PC-9 (cell line): Measurements from ENCODE around the gene FNDC3B. TPM values are rescaled to one million over a fixed set of nuclear protein-coding genes. Genes with fewer than 3 reads are reported as not detected.

Experiments used
- BruUV-seq: library from RNA; stranded (reverse); fragments of 400-500 nt; replicated peaks from 2 replicates; lab custom pipeline; 2021; lab: Mats Ljungman, UMichigan
- CTCF ChIA-PET: fragments of 300-600 bp; sonication (Branson Sonifier 250); formaldehyde crosslinking; loops from one replicate; lab custom pipeline; 2022; ENCODE audit warnings: antibody characterized with exemption; lab: Charles Lee
- POLR2A ChIA-PET: fragments of 300-600 bp; sonication (Branson Sonifier 250); formaldehyde crosslinking; loops from one replicate; lab custom pipeline; 2022; ENCODE audit warnings: antibody characterized with exemption; ENCODE audit not compliant: unreplicated experiment; lab: Charles Lee
- DNase-seq, 2 experiments: peaks; one replicate each; pipeline versions ENCODE4 v3.0.0 to v3.0.0-alpha.2; 2015 to 2022; ENCODE audit warnings: mixed read lengths in 1 of 2
- H2AFZ ChIP-seq: fragments of 200-600 bp; sonication (generic); 2 replicates; pipeline ENCODE4 v1.8.1; 2017; ENCODE audit warnings: antibody characterized with exemption
- H3F3A ChIP-seq: fragments of 200-600 bp; sonication (generic); 2 replicates; pipeline ENCODE4 v1.8.1; 2017; ENCODE audit warnings: antibody characterized with exemption, mild to moderate bottlenecking, low read depth; ENCODE audit not compliant: insufficient read depth
- H3K27ac ChIP-seq: fragments of 200-600 bp; sonication (generic); 2 replicates; pipeline ENCODE4 v1.6.1; 2016; ENCODE audit warnings: mixed run types
- H3K27me3 ChIP-seq: fragments of 200-600 bp; sonication (generic); 2 replicates; pipeline ENCODE4 v1.6.1; 2016; ENCODE audit warnings: low read depth, mixed run types; ENCODE audit not compliant: insufficient read depth
- H3K36me3 ChIP-seq: fragments of 200-600 bp; sonication (generic); 2 replicates; pipeline ENCODE4 v1.6.1; 2016; ENCODE audit warnings: low read depth, mixed run types
- H3K4me1 ChIP-seq: fragments of 200-600 bp; sonication (generic); replicated peaks from 2 replicates; pipeline ENCODE4 v1.6.1; 2016; ENCODE audit warnings: mixed run types; ENCODE audit not compliant: insufficient read depth
- H3K4me2 ChIP-seq: fragments of 200-600 bp; sonication (generic); 2 replicates; pipeline ENCODE4 v1.6.1; 2017; ENCODE audit warnings: mixed run types
- H3K4me3 ChIP-seq: fragments of 200-600 bp; sonication (generic); 2 replicates; pipeline ENCODE4 v1.6.1; 2016; ENCODE audit warnings: mixed run types
- H3K79me2 ChIP-seq: fragments of 200-600 bp; sonication (generic); 2 replicates; pipeline ENCODE4 v1.6.1; 2017; ENCODE audit warnings: low read depth, mixed run types
- H3K9me2 ChIP-seq: fragments of 200-600 bp; sonication (generic); 2 replicates; pipeline ENCODE4 v1.8.1; 2017; ENCODE audit warnings: mild to moderate bottlenecking; ENCODE audit not compliant: insufficient read depth
- H3K9me3 ChIP-seq: fragments of 200-600 bp; sonication (generic); 2 replicates; pipeline ENCODE4 v1.8.1; 2016; ENCODE audit warnings: low read depth; ENCODE audit not compliant: insufficient read depth
- H4K20me1 ChIP-seq: fragments of 200-600 bp; sonication (generic); 2 replicates; pipeline ENCODE4 v1.8.1; 2017; ENCODE audit not compliant: insufficient read depth
- EZH2 ChIP-seq: fragments of 200-600 bp; sonication (generic); IDR thresholded peaks from 2 replicates; pipeline ENCODE4 v1.8.0; 2017; ENCODE audit warnings: antibody characterized with exemption, low read depth
- intact Hi-C: fragments of 100-400 bp; cut with micrococcal nuclease; formaldehyde crosslinking; loops from one replicate; pipeline ENCODE4 v1.10.0; 2022; ENCODE audit not compliant: unreplicated experiment
- total RNA-seq: library from RNA; stranded (reverse); gene quantifications from 2 replicates; pipeline ENCODE4 v1.2.3, GENCODE V29; 2021
- TF ChIP-seq, protein P1 (sequence below): fragments of 200-600 bp; sonication (generic); conservative IDR thresholded peaks from 2 replicates; pipeline ENCODE4 v1.6.1; 2017; ENCODE audit warnings: mixed run types, antibody characterized with exemption, mild to moderate bottlenecking, moderate library complexity

Gene FNDC3B
- total RNA-seq, 1 experiment from 2014 or later, result 106 TPM

DNA sequence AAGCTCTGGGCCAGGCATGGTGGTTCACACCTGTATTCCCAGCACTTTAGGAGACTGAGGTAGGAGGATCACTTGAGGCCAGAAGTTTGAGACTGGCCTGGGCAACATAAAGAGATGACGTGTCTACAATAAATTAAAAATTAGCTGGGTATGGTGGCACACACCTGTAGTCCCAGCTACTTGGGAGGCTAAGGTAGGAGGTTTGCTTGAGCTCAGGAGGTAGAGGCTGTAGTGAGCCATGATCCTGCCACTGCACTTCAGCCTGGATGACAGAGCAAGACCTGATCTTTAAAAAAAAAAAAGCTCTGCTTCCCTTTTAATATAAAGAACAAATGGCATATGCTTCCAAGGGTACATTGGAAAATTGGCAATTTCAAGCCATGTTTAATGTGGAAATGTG is 46.7 kb downstream of the FNDC3B start:
- peak overlapping the region; percentile 46; the same call in 1 of the 2 replicates for H3K27ac ChIP-seq

DNA sequence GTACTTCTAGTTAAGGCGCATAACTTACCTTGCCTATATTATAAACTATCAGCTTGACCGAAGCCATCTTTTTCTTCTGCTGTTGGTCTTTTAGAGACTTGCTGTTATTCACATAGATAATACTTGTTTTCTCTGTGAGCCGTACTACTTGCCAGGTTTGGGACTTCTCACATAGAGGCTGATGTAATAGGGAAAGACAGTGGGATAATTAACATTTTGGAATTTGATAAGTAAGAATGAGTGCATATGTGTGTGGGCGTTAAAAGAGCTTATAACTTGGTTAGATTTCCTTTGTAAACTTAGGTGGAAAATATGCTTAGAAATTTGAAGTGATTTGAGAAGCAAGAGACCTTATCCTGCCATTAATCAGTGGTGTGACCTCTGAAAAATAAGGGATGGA is 47.8 kb downstream of the FNDC3B start:
- BruUV-seq, result no TSS peak
- Histone ChIP-seq H3K4me2 (peak overlapping the region; percentile 7; the same call in 1 of the 2 replicates), H3K4me3 (no peak overlapping the region), H4K20me1 (peaks cover 93% of the 10 kb centered on the region), H2AFZ (no peak overlapping the region), H3K79me2 (peaks cover 100% of the 10 kb centered on the region), H3K9me3 (no peaks in the 10 kb centered on the region), H3F3A (peaks cover 98% of the 10 kb centered on the region), H3K36me3 (peaks cover 69% of the 10 kb centered on the region), H3K27ac (peak overlapping the region; percentile 46), H3K27me3 (no peaks in the 10 kb centered on the region), H3K4me1 (peaks cover 26% of the 10 kb centered on the region), H3K9me2 (no peaks in the 10 kb centered on the region)
- DNase-seq, result no peak
- CTCF ChIA-PET, result interaction anchor here (0.5 to 0.6 kb wide), 2 partner anchors 36 to 44 kb away, joined by 3 to 5 read pairs; no protein-coding TSS in a partner anchor
- intact Hi-C loops, result no loop called here
- POLR2A ChIA-PET, result interaction anchor here (0.5 to 0.7 kb wide), 3 partner anchors 9 to 1102 kb away, joined by 3 to 6 read pairs (median 3); no protein-coding TSS in a partner anchor
- TF ChIP-seq, protein P1, sequence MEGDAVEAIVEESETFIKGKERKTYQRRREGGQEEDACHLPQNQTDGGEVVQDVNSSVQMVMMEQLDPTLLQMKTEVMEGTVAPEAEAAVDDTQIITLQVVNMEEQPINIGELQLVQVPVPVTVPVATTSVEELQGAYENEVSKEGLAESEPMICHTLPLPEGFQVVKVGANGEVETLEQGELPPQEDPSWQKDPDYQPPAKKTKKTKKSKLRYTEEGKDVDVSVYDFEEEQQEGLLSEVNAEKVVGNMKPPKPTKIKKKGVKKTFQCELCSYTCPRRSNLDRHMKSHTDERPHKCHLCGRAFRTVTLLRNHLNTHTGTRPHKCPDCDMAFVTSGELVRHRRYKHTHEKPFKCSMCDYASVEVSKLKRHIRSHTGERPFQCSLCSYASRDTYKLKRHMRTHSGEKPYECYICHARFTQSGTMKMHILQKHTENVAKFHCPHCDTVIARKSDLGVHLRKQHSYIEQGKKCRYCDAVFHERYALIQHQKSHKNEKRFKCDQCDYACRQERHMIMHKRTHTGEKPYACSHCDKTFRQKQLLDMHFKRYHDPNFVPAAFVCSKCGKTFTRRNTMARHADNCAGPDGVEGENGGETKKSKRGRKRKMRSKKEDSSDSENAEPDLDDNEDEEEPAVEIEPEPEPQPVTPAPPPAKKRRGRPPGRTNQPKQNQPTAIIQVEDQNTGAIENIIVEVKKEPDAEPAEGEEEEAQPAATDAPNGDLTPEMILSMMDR, result no peak
- TF ChIP-seq EZH2, result no peak

More for the DNA sequence above, 46.7 kb downstream of the FNDC3B start:
- Histone ChIP-seq H3K9me3 (no peaks in the 10 kb centered on the region), H3K4me3 (no peak overlapping the region), H4K20me1 (peaks cover 94% of the 10 kb centered on the region), H3K79me2 (peaks cover 100% of the 10 kb centered on the region), H3K4me1 (peaks cover 32% of the 10 kb centered on the region), H2AFZ (no peak overlapping the region), H3K36me3 (peaks cover 79% of the 10 kb centered on the region), H3K9me2 (no peaks in the 10 kb centered on the region), H3K4me2 (no peak overlapping the region), H3K27me3 (no peaks in the 10 kb centered on the region), H3F3A (peaks cover 97% of the 10 kb centered on the region)
- DNase-seq, result no peak
- BruUV-seq, result no TSS peak
- POLR2A ChIA-PET, result no interaction called here
- no peak for TF ChIP-seq EZH2
- TF ChIP-seq, protein P1, result no peak
- intact Hi-C loops, result no loop called here
- CTCF ChIA-PET, result no interaction called here

DNA sequence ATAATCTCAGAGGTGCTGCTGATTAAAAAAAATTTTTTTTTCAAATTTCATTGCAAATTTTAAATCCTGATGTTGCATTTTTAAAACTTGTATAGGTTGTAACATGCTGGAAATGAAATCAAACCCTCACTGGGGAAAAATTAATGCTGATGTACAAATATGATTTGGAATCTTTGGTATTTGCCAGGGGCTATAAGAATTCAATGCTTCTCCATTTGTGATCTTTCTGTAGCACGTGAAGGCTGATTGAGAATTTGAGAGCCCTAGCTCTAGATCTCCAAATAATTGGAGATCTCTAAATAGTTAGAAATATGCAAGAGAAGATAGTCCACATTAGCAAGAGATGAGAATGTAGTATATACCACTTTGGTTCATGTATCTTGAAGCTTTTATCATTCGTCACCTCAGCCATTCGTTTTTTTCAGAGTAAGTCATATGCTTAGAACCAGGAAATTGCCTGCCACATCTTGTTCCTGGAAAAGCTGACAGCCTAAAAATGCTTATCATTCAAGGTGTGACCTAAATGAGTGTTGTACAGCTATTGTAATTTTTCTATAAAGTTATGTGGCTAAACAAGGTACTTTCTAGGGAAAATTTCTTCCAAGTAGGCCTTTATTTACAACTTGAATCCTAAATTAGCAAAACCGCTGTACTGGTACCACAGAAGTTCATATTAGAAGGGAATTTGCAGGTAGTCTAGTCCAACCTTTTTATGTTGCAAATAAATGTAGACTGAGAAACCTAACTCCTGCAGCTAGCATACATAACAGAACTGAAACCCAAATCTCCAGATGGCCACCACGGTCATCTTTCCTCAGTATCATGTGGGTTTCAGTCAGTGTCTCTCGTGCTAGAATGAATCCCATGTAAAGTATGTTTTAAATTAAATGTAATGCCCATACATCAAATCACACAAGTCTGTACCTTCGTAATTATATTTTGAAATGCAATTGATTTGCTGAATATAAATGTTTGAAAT is 48.5 kb downstream of the FNDC3B start:
- CTCF ChIA-PET, result interaction anchor here (0.5 to 0.6 kb wide), 3 partner anchors 36 to 605 kb away, joined by 3 to 5 read pairs (median 3); no protein-coding TSS in a partner anchor
- H3F3A ChIP-seq, result peaks cover 98% of the 10 kb centered on the region
- H3K27me3 ChIP-seq, result no peaks in the 10 kb centered on the region
- no peaks in the 10 kb centered on the region for H3K9me2 ChIP-seq
- H3K4me2 ChIP-seq, result peak overlapping the region; percentile 7; the same call in 1 of the 2 replicates
- H2AFZ ChIP-seq, result no peak overlapping the region
- peak overlapping the region; percentile 46 for H3K27ac ChIP-seq
- H3K4me3 ChIP-seq, result no peak overlapping the region
- H3K4me1 ChIP-seq, result peaks cover 26% of the 10 kb centered on the region
- POLR2A ChIA-PET, result interaction anchor here (0.5 to 0.7 kb wide), 3 partner anchors 46 to 933 kb away, joined by 3 to 6 read pairs (median 3); no protein-coding TSS in a partner anchor
- no peaks in the 10 kb centered on the region for H3K9me3 ChIP-seq
- BruUV-seq, result no TSS peak
- intact Hi-C loops, result no loop called here
- no peak for TF ChIP-seq EZH2
- TF ChIP-seq, protein P1, result no peak
- peak; percentile 9 to 43 for DNase-seq
- peaks cover 100% of the 10 kb centered on the region for H3K79me2 ChIP-seq
- H4K20me1 ChIP-seq, result peaks cover 93% of the 10 kb centered on the region
- H3K36me3 ChIP-seq, result peaks cover 69% of the 10 kb centered on the region
